ENCODE results near the gene PHOSPHO1. TPM values are rescaled to one million over a fixed set of nuclear protein-coding genes. Genes with fewer than 3 reads are reported as not detected.
A peak's percentile ranks its signal among the peaks of the same experiment; 100 is the strongest.

Gene PHOSPHO1
- total and polyA plus RNA-seq, 7 donors = 0.38 TPM; not detected in 6

- Histone ChIP-seq H3K36me3 (no peaks in the 10 kb centered on the region), H3K27ac (no peak overlapping the region), H3K9me3 (no peaks in the 10 kb centered on the region), H3K4me3 (no peak overlapping the region), H3K4me1 (no peaks in the 10 kb centered on the region), H3K27me3 (peaks cover 0 to 22% (median 0%) of the 10 kb centered on the region in 3 donors)
- TF ChIP-seq EP300 (IDR thresholded peaks at IDR 0.05) (no peak), CTCF (IDR thresholded peaks at IDR 0.05) (no peak), POLR2AphosphoS5 (IDR thresholded peaks at IDR 0.05) (no peak), POLR2A (IDR thresholded peaks at IDR 0.05) (no peak)
- 52 to 78% methylated on average over 5 of the region's 5 CpGs for WGBS, 2 donors
- intact Hi-C loops (cut with DNase I) = no loop called here
- no peak for DNase-seq
Measured at GRCh38 chr17:49213399-49213798, 17.2 kb downstream of the PHOSPHO1 start.

- Histone ChIP-seq H3K4me1 (no peaks in the 10 kb centered on the region), H3K36me3 (no peaks in the 10 kb centered on the region), H3K27me3 (peaks cover 0 to 22% (median 0%) of the 10 kb centered on the region in 3 donors), H3K9me3 (no peaks in the 10 kb centered on the region), H3K4me3 (peak within 1 kb of the TSS in 3 of 4 donors; percentile 31 to 35 (median 31)), H3K27ac (peak within 1 kb of the TSS; percentile 39 to 61 (median 57))
- TF ChIP-seq POLR2AphosphoS5 (IDR thresholded peaks at IDR 0.05) = peak in 3 of 4 donors; percentile 31 to 37 (median 34)
- TF ChIP-seq POLR2A (IDR thresholded peaks at IDR 0.05) = no peak
- intact Hi-C loops (cut with DNase I) = no loop called here
- WGBS, 2 donors = 25 to 58% methylated on average over 22 of the region's 22 CpGs
- no peak for DNase-seq
Measured at GRCh38 chr17:49210158-49211029, 20.2 kb downstream of the PHOSPHO1 start, which contains the start of the genes ABI3 and GNGT2. ABI3 (plus strand) TSS chr17:49210707; CDS start chr17:49210725, 18 bp downstream. GNGT2 (minus strand) TSS chr17:49210574; CDS start chr17:49207422, 3,152 bp downstream.

GRCh38 chr17:49209061-49209571 is 21.5 kb downstream of the PHOSPHO1 start:
- intact Hi-C loops (cut with DNase I) = no loop called here
- no peaks in the 10 kb centered on the region for H3K4me1 ChIP-seq

GRCh38 chr17:49204516-49204915 is 26.1 kb downstream of the PHOSPHO1 start:
- H3K27ac ChIP-seq = no peak overlapping the region
- DNase-seq = no peak
- H3K36me3 ChIP-seq = no peaks in the 10 kb centered on the region
- WGBS, 2 donors = 95 to 98% methylated on average over 2 of the region's 2 CpGs
- intact Hi-C loops (cut with DNase I) = no loop called here
- no peak for TF ChIP-seq CTCF (IDR thresholded peaks at IDR 0.05)
- TF ChIP-seq EP300 (IDR thresholded peaks at IDR 0.05) = no peak
- TF ChIP-seq POLR2AphosphoS5 (IDR thresholded peaks at IDR 0.05) = no peak
- no peak for TF ChIP-seq POLR2A (IDR thresholded peaks at IDR 0.05)
- H3K4me1 ChIP-seq = no peaks in the 10 kb centered on the region
- H3K4me3 ChIP-seq = no peak overlapping the region
- no peaks in the 10 kb centered on the region for H3K9me3 ChIP-seq
- H3K27me3 ChIP-seq = peaks cover 0 to 7% (median 0%) of the 10 kb centered on the region in 3 donors

More at GRCh38 chr17:49209061-49209571, 21.5 kb downstream of the PHOSPHO1 start:
- DNase-seq = no peak
- 71 to 79% methylated on average over 10 of the region's 10 CpGs for WGBS, 2 donors
- Histone ChIP-seq H3K36me3 (no peaks in the 10 kb centered on the region), H3K4me3 (no peak overlapping the region), H3K27ac (peak overlapping the region in 1 of 4 donors; percentile 58), H3K9me3 (no peaks in the 10 kb centered on the region), H3K27me3 (peaks cover 0 to 22% (median 0%) of the 10 kb centered on the region in 3 donors)
- no peak for TF ChIP-seq EP300 (IDR thresholded peaks at IDR 0.05)
- no peak for TF ChIP-seq POLR2A (IDR thresholded peaks at IDR 0.05)
- TF ChIP-seq POLR2AphosphoS5 (IDR thresholded peaks at IDR 0.05) = no peak
- TF ChIP-seq CTCF (IDR thresholded peaks at IDR 0.05) = no peak

- no peaks in the 10 kb centered on the region for H3K27me3 ChIP-seq
- no peak overlapping the region for H3K27ac ChIP-seq
- TF ChIP-seq CTCF (IDR thresholded peaks at IDR 0.05) (no peak), EP300 (IDR thresholded peaks at IDR 0.05) (no peak), POLR2A (IDR thresholded peaks at IDR 0.05) (no peak), POLR2AphosphoS5 (IDR thresholded peaks at IDR 0.05) (no peak)
- WGBS, 2 donors = 62 to 77% methylated on average over 2 of the region's 2 CpGs
- H3K9me3 ChIP-seq = no peaks in the 10 kb centered on the region
- intact Hi-C loops (cut with DNase I) = no loop called here
- H3K4me1 ChIP-seq = no peaks in the 10 kb centered on the region
- DNase-seq = no peak
- no peaks in the 10 kb centered on the region for H3K36me3 ChIP-seq
- H3K4me3 ChIP-seq = no peak overlapping the region
Measured at GRCh38 chr17:49203796-49204195, 26.8 kb downstream of the PHOSPHO1 start.
